Hippocampal formation (tissue), 2 donors: ENCODE data around the gene ITGB3.

Experiments
- DNase-seq, 2 donors: peaks; one replicate each; lab custom pipeline; 2025; lab: John Stamatoyannopoulos, UW

The ITGB3 gene

GRCh38 chr17:47299239-47299910, 45.7 kb downstream of the ITGB3 start:
- DNase-seq = no peak

GRCh38 chr17:47300718-47301117, 47.1 kb downstream of the ITGB3 start:
- no peak for DNase-seq

GRCh38 chr17:47301161-47301560, 47.5 kb downstream of the ITGB3 start:
- DNase-seq = no peak

- DNase-seq = no peak
Measured at GRCh38 chr17:47301831-47302230, 48.2 kb downstream of the ITGB3 start.

GRCh38 chr17:47304186-47304585, 50.6 kb downstream of the ITGB3 start:
- no peak for DNase-seq

- DNase-seq = no peak
Measured at GRCh38 chr17:47305302-47305923, 51.8 kb downstream of the ITGB3 start.

- no peak for DNase-seq
Measured at GRCh38 chr17:47310186-47310733, 56.6 kb downstream of the ITGB3 start.

- DNase-seq = no peak
Measured at GRCh38 chr17:47311420-47311819, 57.8 kb downstream of the ITGB3 start.

- peak; percentile 7 to 76 for DNase-seq
Measured at GRCh38 chr17:47315451-47316266, 62.0 kb downstream of the ITGB3 start.

GRCh38 chr17:47316311-47316710, 62.7 kb downstream of the ITGB3 start:
- no peak for DNase-seq

GRCh38 chr17:47317119-47317518, 63.5 kb downstream of the ITGB3 start:
- no peak for DNase-seq

GRCh38 chr17:47318197-47318918, 64.7 kb downstream of the ITGB3 start:
- no peak for DNase-seq

- no peak for DNase-seq
Measured at GRCh38 chr17:47320879-47321502, 67.4 kb downstream of the ITGB3 start.

- DNase-seq = peak in 1 of 2 donors; percentile 40
Measured at GRCh38 chr17:47323382-47324223, 70.0 kb downstream of the ITGB3 start, which contains the start of gene EFCAB13. EFCAB13 (plus strand) TSS chr17:47323955; CDS start chr17:47328354, 4,399 bp downstream.

GRCh38 chr17:47324224-47325020, 70.8 kb downstream of the ITGB3 start:
- DNase-seq = peak in 1 of 2 donors; percentile 26

- DNase-seq = no peak
Measured at GRCh38 chr17:47325176-47325575, 71.5 kb downstream of the ITGB3 start.

- DNase-seq = no peak
Measured at GRCh38 chr17:47330548-47330947, 76.9 kb downstream of the ITGB3 start.

GRCh38 chr17:47332287-47332686, 78.7 kb downstream of the ITGB3 start:
- no peak for DNase-seq

- no peak for DNase-seq
Measured at GRCh38 chr17:47335101-47335936, 81.7 kb downstream of the ITGB3 start.
